ENCODE results near the gene A4GALT. TPM values are rescaled to one million over a fixed set of nuclear protein-coding genes. Genes with fewer than 3 reads are reported as not detected.
A peak's percentile ranks its signal among the peaks of the same experiment; 100 is the strongest.
"Not testable (repeated sequence)": the region's sequence is repeated elsewhere in the genome, so short reads cannot be mapped to it uniquely, and the experiment has no call there.

Gene A4GALT
- total RNA-seq, 1 donor from 2014 or later, result 14.2 TPM

GRCh38 chr22:42683578-42684283, 36.9 kb downstream of the A4GALT start:
- DNase-seq (ENCODE audit: low spot score), result peak; percentile 83

GRCh38 chr22:42682113-42682851, 38.4 kb downstream of the A4GALT start:
- DNase-seq (ENCODE audit: low spot score), result no peak

GRCh38 chr22:42680648-42681047, 40.0 kb downstream of the A4GALT start:
- DNase-seq (ENCODE audit: low spot score), result no peak

- no peak for DNase-seq (ENCODE audit: low spot score)
These were observed 41.0 kb downstream of the A4GALT start for GRCh38 chr22:42679691-42680090.

- DNase-seq (ENCODE audit: low spot score), result no peak
These were observed 41.8 kb downstream of the A4GALT start for GRCh38 chr22:42678894-42679293.

GRCh38 chr22:42677936-42678335, 42.7 kb downstream of the A4GALT start:
- not testable (repeated sequence) for DNase-seq (ENCODE audit: low spot score)

- no peak for DNase-seq (ENCODE audit: low spot score)
These were observed 44.5 kb downstream of the A4GALT start for GRCh38 chr22:42676059-42676607.

- no peak for DNase-seq (ENCODE audit: low spot score)
These were observed 46.7 kb downstream of the A4GALT start for GRCh38 chr22:42673898-42674401.

GRCh38 chr22:42673071-42673470, 47.6 kb downstream of the A4GALT start:
- not testable (repeated sequence) for DNase-seq (ENCODE audit: low spot score)

GRCh38 chr22:42670921-42671709, 49.6 kb downstream of the A4GALT start:
- DNase-seq (ENCODE audit: low spot score), result no peak

- no peak for DNase-seq (ENCODE audit: low spot score)
These were observed 50.6 kb downstream of the A4GALT start for GRCh38 chr22:42670046-42670445.

- not testable (repeated sequence) for DNase-seq (ENCODE audit: low spot score)
These were observed 54.3 kb downstream of the A4GALT start for GRCh38 chr22:42666393-42666792.

GRCh38 chr22:42664976-42665831, 55.5 kb downstream of the A4GALT start:
- no peak for DNase-seq (ENCODE audit: low spot score)

- peak; percentile 79 for DNase-seq (ENCODE audit: low spot score)
These were observed 58.5 kb downstream of the A4GALT start for GRCh38 chr22:42661985-42662831.

GRCh38 chr22:42656578-42656977, 64.1 kb downstream of the A4GALT start:
- no peak for DNase-seq (ENCODE audit: low spot score)

- no peak for DNase-seq (ENCODE audit: low spot score)
These were observed 65.0 kb downstream of the A4GALT start for GRCh38 chr22:42655693-42656092.

GRCh38 chr22:42654436-42655073, 66.1 kb downstream of the A4GALT start:
- DNase-seq (ENCODE audit: low spot score), result peak; percentile 65

- no peak for DNase-seq (ENCODE audit: low spot score)
These were observed 66.7 kb downstream of the A4GALT start for GRCh38 chr22:42653999-42654398.

- DNase-seq (ENCODE audit: low spot score), result no peak
These were observed 69.5 kb downstream of the A4GALT start for GRCh38 chr22:42651134-42651533.
